Thyroid gland (tissue), 4 donors: ENCODE measurements around the gene RPL27A.

Source experiments
- POLR2A ChIP-seq, 2 donors: fragments of 450-650 bp; IDR thresholded peaks; one replicate each; pipeline ENCODE4 v1.6.1; 2017; ENCODE audit warnings: antibody characterized with exemption in 2 of 2, mild to moderate bottlenecking in 2 of 2, moderate library complexity in 1 of 2
- TF ChIP-seq, protein P1 (sequence below), 6 experiments: fragments of 200-600 bp in 3 of 6; fragments of 450-650 bp in 3 of 6; sonication (generic) in 3 of 6; IDR thresholded peaks; one replicate each; pipeline ENCODE4 v1.5.1; 2016 to 2019; ENCODE audit warnings: antibody characterized with exemption in 6 of 6, mild to moderate bottlenecking in 2 of 6, inconsistent platforms in 1 of 6, moderate library complexity in 1 of 6

DNA sequence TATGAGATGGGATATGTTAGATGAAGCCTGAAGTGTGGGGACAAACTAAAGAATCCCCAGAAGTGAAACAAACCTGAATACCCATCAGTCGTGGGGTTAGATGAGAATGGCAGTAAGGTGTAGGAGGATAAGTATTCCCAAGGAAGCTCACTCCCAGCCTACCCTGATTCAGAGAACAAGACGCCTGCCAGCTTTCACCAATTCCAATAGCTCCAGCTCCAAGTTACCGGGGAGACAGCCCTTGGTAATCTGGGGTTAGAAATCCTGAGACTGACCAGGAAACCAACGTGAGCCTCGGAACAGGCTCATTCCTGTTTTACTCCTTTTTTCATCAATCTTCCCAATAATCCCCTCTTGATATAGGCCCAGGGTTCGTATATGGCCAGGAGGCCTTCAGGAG is 46.5 kb downstream of the RPL27A start:
- TF ChIP-seq, protein P1, sequence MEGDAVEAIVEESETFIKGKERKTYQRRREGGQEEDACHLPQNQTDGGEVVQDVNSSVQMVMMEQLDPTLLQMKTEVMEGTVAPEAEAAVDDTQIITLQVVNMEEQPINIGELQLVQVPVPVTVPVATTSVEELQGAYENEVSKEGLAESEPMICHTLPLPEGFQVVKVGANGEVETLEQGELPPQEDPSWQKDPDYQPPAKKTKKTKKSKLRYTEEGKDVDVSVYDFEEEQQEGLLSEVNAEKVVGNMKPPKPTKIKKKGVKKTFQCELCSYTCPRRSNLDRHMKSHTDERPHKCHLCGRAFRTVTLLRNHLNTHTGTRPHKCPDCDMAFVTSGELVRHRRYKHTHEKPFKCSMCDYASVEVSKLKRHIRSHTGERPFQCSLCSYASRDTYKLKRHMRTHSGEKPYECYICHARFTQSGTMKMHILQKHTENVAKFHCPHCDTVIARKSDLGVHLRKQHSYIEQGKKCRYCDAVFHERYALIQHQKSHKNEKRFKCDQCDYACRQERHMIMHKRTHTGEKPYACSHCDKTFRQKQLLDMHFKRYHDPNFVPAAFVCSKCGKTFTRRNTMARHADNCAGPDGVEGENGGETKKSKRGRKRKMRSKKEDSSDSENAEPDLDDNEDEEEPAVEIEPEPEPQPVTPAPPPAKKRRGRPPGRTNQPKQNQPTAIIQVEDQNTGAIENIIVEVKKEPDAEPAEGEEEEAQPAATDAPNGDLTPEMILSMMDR (IDR thresholded peaks at IDR 0.05), result no peak
- TF ChIP-seq POLR2A (IDR thresholded peaks at IDR 0.05), result no peak
